HG03159 (cell line): Measurements from ENCODE around the gene STAG1.
"Not testable (repeated sequence)": the region's sequence is repeated elsewhere in the genome, so short reads cannot be mapped to it uniquely, and the experiment has no call there.

ENCODE experiments used
- ATAC-seq: cut with Tn5 transposase; IDR thresholded peaks from one replicate; pipeline ENCODE4 v1.9.1; 2021; ENCODE audit warnings: mild to moderate bottlenecking, moderate library complexity; ENCODE audit not compliant: unreplicated experiment

Gene STAG1

DNA sequence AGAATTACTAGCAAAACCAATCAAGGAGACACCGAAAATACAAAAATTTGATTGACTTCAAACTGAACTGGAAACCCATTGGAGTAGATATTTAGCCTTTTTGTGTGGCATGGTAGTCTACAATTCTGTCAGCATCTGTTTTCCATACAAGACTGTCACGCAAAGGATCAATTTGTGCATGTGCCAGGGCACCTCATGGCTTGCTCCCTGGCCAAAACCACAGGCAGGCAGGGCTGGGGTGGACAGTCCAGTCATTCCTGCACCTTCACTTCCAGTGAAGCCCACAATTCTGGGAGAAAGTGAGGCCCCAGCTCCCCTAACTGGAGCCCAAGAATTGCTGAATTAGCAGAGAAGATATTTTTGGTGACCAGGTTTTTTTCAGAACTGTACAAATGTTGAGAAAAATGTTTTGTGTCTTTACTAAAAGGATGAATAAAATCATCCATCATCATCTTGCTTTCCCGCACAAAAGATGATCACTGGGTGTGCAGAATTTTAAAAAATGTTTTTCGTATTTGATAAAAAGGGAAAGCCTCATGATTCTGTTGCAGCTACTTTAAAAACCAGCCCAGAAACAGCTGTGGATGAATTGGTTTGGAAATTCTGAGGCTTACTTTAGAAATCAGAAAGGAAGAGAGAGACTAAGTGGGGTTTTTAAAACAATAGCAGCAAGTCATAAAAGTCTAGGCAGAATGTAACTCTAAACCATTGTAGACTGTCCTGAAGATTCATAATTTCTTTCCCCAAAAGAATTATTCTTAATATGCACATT, 415.7 kb downstream of the STAG1 start:
- no peak for ATAC-seq

DNA sequence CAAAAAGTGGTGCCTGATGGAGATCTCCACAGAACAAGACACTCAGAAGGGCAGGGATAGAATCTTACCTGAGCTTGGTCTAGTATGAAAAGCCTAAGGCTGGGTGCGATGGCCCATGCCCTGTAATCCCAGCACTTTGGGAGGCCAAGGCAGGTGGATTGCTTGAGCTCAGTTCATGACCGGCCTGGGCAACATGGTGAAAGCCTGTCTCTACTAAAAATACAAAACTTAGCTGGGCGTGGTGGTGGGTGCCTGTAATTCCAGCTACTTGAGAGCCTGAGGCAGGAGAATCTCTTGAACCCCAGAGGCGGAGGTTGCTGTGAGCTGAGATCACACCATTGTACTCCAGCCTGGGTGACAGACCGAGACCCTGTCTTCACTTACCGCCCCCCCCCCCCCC, 417.5 kb downstream of the STAG1 start:
- ATAC-seq, result not testable (repeated sequence)

DNA sequence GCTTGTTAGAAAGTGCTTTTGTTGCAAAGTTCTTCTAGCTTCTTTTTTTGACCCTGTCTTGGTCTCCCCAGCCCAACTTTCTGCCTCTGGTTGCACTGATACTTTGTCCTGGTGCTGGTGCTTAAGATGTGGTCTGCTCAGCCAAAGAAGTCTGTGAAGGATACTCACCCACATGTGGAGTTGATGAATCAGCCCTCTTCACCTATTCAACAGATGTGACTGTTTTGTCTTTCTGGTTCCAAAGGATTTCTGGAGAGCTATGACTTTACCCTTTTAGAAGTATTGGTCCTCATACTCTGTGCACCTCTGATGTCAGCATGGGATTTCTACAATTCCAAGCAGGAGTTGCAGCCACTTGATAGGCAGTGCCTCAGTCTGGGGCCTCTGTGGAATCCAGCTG, 418.0 kb downstream of the STAG1 start:
- ATAC-seq, result no peak

DNA sequence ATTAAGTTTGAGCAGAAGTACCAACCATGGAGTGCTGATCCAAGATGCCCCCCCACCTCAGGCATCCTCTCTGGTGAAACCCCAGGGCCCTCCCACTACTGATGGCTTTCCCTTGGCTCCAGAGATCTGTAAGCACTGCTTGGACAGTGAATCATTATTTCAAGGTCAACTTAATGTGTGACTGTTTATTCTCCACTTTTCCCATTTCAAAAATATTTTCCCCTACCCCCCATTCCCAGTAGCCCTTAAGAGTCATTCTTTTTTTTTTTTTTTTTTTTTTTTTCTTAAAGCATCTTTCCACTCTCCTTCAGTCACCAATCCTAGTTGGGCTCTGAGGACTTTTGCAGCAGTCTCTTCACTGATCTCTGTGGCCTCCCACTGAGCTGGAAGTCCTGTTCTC, 419.4 kb downstream of the STAG1 start:
- ATAC-seq, result no peak

DNA sequence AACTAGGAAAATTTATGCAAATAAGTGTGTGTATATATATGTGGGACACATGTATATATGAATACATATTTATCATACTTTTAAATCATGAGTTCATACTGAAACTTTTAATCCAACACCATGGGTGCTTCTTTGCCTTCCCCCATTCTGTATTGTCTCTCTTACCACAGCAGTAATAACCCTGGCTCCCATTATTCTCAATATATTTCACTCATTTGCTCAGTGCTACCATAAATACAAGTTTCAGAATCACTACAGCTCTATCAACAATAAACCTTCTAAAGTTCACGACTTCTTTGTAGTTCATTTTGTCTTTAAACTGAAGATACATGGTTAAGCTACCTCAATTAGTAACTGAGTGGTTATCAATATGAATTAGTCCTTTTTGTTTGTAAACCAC, 419.9 kb downstream of the STAG1 start:
- ATAC-seq, result no peak

DNA sequence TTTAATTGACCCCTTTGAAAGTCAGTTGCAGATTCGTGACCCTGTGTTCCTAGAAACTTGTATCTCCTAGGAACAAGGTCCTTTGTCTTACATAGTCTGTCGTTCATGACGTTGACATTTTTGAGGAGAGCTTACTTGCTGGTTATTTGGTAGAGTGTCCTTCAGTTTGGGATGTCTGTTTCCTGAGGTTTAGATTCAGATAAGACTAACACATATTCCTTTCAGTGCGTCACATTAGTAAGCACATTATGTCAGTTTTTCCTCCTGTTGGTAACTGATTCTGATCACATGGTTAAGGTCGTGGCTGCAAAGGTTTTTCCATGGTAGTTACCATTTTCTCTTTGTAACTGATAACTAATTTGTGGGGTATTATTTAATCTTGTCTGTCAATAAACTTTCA, 421.3 kb downstream of the STAG1 start:
- ATAC-seq, result no peak

DNA sequence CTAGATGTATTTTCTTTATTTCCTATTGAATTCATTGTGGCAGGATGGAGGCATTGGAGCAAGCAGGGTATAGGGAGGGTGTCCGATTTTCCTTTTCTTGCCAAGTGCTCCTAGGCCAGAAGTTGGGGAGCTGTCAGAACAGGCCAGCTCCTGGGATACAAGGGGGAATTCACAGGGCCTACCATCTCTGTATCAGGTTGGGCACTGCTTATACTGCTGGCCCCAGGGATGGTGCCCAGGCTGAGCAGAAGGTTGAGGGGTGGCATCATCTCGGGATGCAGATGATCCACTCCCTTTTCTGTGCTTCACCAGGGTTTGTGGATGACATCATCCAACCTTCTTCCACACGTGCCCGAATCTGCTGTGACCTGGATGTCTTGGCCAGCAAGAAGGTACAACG, 422.6 kb downstream of the STAG1 start:
- ATAC-seq, result no peak

DNA sequence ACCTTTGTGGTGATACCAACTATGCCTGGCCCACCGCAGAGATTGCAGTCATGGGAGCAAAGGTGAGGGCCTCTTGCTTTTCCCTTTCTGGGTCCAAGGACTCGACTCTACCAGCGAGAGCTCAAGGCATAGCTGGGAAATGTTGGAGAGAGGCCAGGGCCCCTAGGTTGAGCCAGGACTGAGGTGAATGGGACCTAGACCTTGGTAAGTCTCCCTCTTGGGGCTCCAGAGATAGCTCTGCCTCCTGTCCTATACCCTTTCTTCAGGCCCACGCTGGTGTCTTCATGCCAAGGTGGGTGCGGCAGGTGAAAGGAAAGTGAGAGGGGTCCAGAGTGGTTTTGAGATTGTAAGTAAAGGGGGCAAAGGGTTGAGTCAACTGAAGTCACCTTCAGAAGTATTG, 424.5 kb downstream of the STAG1 start:
- ATAC-seq, result no peak

DNA sequence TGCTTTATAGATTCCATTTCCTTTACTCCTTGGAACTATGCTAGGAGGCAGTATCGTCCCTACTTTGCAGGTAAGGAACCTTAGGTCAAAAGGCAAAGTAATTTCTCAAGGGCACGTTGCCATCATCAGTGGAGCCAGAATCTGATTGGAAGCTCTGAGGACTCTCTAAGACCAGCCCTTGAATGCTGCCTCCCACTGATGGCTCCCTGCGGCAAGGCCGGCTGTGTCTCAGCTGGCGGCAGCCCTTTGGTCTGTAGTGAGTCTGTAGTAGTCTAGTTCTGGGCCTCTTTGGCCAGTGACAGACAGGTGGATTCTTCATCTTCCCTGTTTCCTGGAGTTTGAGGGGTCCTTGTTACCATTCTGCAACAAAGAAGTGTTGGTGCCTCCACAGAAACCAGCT, 425.9 kb downstream of the STAG1 start:
- ATAC-seq, result no peak

DNA sequence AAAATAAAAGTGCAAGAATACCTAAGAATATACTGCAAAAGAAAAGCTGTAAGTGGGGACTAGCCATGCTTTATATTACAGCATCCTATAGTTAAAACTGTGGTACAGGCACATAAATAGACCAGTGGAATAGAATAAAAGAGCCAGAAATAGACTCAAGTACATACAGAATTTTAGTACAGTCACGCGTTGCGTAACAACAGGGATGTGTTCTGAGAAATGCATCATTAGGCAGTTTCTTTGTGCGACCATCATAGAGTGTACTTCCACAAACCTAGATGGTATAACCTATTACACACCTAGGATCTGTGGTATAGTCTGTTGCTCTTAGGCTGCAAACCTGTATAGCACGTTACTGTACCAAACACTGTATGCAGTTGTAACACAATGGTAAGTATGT, 440.2 kb downstream of the STAG1 start:
- no peak for ATAC-seq

DNA sequence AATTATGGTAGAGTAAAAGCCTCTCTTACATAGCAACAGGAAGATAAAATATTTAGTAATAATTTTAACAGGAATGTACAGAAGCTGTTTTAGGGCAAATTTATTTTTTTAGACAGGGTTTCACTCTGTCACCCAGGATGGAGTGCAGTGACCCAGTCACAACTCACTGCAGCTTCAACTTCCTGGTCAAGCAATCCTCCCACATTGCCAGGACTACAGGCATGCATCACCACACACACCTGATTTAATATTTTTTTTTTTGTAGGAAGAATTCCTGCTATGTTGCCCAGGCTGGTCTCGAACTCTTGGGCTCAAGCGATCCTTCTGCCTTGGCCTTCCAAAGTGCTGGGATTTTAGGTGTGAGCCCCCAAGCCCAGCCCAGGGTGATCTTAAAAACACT, 440.9 kb downstream of the STAG1 start:
- ATAC-seq, result no peak

DNA sequence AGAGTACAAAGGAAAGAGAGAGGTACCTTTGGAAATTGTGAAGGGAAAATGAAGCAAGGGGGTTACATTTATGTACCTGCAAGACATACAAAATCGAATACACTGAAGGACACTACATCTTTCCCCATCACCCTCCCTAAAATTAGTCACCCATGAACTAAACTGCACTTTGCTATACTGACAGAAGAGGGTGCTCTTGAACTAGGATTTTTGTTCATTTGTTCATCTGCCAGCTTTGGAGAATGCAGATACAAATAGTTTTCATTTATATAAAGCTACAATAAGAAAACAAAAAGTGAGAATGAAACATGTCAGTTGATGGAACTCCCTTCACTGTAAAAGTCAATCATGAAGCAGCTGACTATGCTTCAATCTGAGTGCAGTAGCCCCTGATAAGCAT, 446.3 kb downstream of the STAG1 start:
- peak; percentile 53 for ATAC-seq

DNA sequence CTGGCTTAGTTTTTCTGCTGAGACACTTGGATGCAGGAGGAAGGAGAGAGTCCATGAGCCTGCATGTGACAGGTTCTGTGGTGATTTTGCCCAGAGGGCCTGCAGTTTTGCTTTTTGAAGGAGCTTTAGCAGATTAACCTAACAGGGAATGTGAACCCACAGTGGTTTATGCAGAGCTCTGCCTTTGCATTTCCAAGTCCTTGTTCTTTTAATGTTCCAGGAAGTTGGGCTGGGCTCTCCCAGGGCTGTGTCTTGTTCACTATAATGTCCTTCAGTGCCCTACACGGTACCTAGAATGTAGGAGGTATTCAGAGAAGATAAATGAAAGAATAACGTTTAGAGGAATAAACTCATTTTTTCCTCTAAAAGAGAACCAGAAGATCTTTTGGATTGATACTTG, 451.7 kb downstream of the STAG1 start:
- ATAC-seq, result no peak

DNA sequence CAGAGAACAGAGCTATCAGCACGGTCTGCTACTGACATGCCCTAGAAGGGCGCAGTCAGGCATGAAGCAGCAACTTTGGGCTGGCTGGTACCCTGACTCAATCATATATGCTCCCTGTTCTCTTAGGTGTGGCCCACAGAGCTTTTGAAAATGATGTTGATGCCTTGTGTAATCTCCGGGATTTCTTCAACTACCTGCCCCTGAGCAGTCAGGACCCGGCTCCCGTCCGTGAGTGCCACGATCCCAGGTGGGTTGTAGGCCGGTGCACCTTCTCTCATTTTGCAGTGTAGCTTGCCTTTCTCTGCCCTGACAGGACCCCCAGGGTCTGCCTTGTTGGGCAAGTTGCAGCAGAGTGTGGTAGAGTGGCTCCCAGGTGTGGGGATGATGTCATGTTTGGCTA, 454.4 kb downstream of the STAG1 start:
- ATAC-seq, result no peak

DNA sequence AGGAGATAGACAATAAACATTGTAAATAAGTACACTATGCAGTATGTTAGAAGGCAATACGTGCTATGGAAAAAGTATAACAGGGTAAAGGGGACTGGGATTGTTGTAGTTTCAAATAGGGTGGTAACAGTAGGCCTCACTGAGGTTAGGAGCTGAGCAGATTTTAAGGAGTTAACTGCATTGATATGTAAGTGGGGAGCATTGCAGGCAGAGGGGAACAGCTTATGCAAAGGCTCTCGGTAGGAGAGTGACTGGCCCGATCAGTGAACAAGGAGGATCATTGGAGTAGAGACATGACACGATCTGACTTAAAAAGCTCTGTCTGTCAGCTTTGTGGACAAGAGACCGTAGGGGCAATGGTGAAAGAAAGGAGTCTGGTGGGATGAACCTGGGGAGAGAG, 455.2 kb downstream of the STAG1 start:
- ATAC-seq, result no peak

DNA sequence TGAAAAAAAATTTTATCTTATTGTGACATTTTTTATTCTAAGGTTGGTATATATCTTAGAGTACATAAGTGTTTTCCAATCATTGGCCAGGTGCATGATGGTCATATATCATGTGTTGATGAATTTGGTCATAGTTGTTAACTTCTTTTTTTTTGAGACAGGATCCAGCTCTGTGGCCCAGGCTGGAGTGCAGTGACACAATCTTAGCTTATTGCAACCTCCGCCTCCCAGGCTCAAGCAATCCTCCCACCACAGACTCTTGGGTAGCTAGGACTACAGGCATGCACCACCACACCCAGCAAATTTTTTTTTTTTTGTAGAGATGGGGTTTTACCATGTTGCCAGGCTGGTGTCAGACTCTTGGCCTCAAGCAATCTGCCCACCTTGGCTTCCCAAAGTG, 458.0 kb downstream of the STAG1 start:
- no peak for ATAC-seq

DNA sequence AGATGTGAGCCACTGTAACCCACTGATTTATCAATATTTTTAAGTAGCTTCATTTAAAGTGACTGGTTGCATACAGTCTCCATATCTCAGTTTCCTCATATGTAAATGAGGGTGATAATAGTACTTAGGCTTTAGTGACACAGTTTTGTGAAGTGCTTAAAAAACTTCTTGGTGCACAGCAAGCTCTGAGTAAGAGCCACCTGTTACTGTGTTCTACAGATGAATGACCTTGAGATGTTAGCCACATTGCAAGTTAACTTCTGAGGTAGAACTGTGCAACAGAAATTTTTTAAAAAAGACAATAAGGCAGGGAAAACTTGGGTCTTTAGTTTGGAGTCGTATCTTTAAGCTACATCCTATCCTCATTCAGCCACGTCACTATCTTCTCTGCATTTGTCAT, 458.9 kb downstream of the STAG1 start:
- no peak for ATAC-seq

DNA sequence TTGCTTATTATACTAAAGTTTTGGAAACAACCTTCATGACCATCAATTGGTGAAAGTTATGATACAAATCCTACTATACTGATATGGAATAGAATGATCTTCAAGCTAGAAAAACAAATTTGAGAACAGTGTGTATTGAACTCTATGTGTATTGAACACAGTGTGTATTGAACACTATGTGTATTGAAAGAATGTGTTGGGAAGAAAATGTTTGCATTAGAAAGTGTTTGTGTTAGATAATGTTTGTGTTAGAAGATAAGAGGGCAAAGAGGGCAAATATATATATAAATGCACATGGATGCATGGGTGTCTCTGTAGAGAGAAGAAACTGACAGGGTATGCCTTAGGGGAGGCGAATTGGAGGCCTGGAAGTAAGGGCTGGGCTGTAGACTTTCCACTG, 459.7 kb downstream of the STAG1 start:
- ATAC-seq, result no peak

DNA sequence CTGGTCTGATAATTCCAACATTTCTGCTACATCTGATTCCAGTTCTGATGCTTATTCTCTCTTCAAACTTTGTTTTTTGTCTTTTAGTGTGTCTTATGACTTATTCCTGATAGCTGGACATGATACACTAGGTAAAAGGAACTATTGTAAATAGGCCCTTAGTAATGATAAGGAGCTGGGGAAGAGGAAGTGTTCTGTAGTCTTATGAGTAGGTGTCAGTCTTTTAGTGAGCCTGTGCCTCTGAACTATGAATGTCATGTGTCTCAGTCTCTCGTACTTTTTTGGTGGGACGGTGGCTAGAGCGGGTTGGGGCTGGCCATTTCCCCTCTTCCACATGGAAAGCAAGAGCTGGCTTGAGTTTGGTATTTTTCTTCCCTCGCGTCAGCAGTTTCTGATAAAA, 460.9 kb downstream of the STAG1 start:
- ATAC-seq, result no peak
